ENCODE results near the gene GRAMD2A.
A peak's percentile ranks its signal among the peaks of the same experiment; 100 is the strongest.

The GRAMD2A gene

GRCh38 chr15:72163719-72164118 lies 33.9 kb downstream of the GRAMD2A start:
- no peak for DNase-seq (ENCODE audit: low read depth)
- TF ChIP-seq CTCF (IDR thresholded peaks at IDR 0.05; ENCODE audit: control insufficient read depth, insufficient read depth, low read depth, low read length, missing control alignments): no peak
- H3K4me3 ChIP-seq (ENCODE audit: control insufficient read depth, low read depth, low read length): no peak overlapping the region

- no peak overlapping the region for H3K4me3 ChIP-seq (ENCODE audit: control insufficient read depth, low read depth, low read length)
- no peak for DNase-seq (ENCODE audit: low read depth)
- TF ChIP-seq CTCF (IDR thresholded peaks at IDR 0.05; ENCODE audit: control insufficient read depth, insufficient read depth, low read depth, low read length, missing control alignments): no peak
Measured at GRCh38 chr15:72162569-72162968, 35.0 kb downstream of the GRAMD2A start.

- DNase-seq (ENCODE audit: low read depth): no peak
- TF ChIP-seq CTCF (IDR thresholded peaks at IDR 0.05; ENCODE audit: control insufficient read depth, insufficient read depth, low read depth, low read length, missing control alignments): no peak
- no peak overlapping the region for H3K4me3 ChIP-seq (ENCODE audit: control insufficient read depth, low read depth, low read length)
Measured at GRCh38 chr15:72161361-72162132, 36.0 kb downstream of the GRAMD2A start.

GRCh38 chr15:72160696-72161245 lies 36.8 kb downstream of the GRAMD2A start:
- DNase-seq (ENCODE audit: low read depth): no peak
- H3K4me3 ChIP-seq (ENCODE audit: control insufficient read depth, low read depth, low read length): no peak overlapping the region
- TF ChIP-seq CTCF (IDR thresholded peaks at IDR 0.05; ENCODE audit: control insufficient read depth, insufficient read depth, low read depth, low read length, missing control alignments): no peak

GRCh38 chr15:72156928-72157327 lies 40.7 kb downstream of the GRAMD2A start:
- no peak overlapping the region for H3K4me3 ChIP-seq (ENCODE audit: control insufficient read depth, low read depth, low read length)
- TF ChIP-seq CTCF (IDR thresholded peaks at IDR 0.05; ENCODE audit: control insufficient read depth, insufficient read depth, low read depth, low read length, missing control alignments): no peak
- no peak for DNase-seq (ENCODE audit: low read depth)

- H3K4me3 ChIP-seq (ENCODE audit: control insufficient read depth, low read depth, low read length): peak overlapping the region; percentile 52
Measured at GRCh38 chr15:72155635-72156616, 41.7 kb downstream of the GRAMD2A start.

More at GRCh38 chr15:72155635-72156616, 41.7 kb downstream of the GRAMD2A start:
- DNase-seq (ENCODE audit: low read depth): peak; percentile 43
- TF ChIP-seq CTCF (IDR thresholded peaks at IDR 0.05; ENCODE audit: control insufficient read depth, insufficient read depth, low read depth, low read length, missing control alignments): peak; percentile 85

All from AG09309 (cell line).